Fibroblast of pulmonary artery (primary cell): ENCODE data around the gene SYNE4.

Source experiments
- DNase-seq: peaks from one replicate; pipeline ENCODE4 v3.0.0-alpha.2; 2010; ENCODE audit warnings: low read depth
- H3K4me3 ChIP-seq: replicated peaks from 2 replicates; pipeline ENCODE4 v1.5.1; 2011; ENCODE audit warnings: low read depth, mild to moderate bottlenecking, control low read depth, low read length, moderate library complexity
- CTCF ChIP-seq: IDR thresholded peaks from 2 replicates; pipeline ENCODE4 v1.5.1; 2011; ENCODE audit warnings: mild to moderate bottlenecking, control low read depth, low read length, inconsistent platforms; ENCODE audit errors: missing control alignments

The SYNE4 gene

GRCh38 chr19:35995048-35995993, 13.3 kb downstream of the SYNE4 start, which contains the start of gene SDHAF1:
Gene SDHAF1 (plus strand): TSS chr19:35995188. CDS start chr19:35995275, 87 bp downstream.
- DNase-seq, result peak; percentile 93
- TF ChIP-seq CTCF, result no peak
- H3K4me3 ChIP-seq, result peak within 1 kb of the TSS; percentile 71

- TF ChIP-seq CTCF, result no peak
- no peak for DNase-seq
- H3K4me3 ChIP-seq, result peak overlapping the region; percentile 71
These were observed 14.6 kb downstream of the SYNE4 start for GRCh38 chr19:35993923-35994598.

GRCh38 chr19:35992907-35993765, 15.5 kb downstream of the SYNE4 start:
- no peak for TF ChIP-seq CTCF
- H3K4me3 ChIP-seq, result no peak overlapping the region
- no peak for DNase-seq

GRCh38 chr19:35991731-35992450, 16.7 kb downstream of the SYNE4 start:
- no peak for DNase-seq
- TF ChIP-seq CTCF, result no peak

GRCh38 chr19:35990771-35991730, 17.6 kb downstream of the SYNE4 start:
- H3K4me3 ChIP-seq, result no peak overlapping the region
- DNase-seq, result no peak
- TF ChIP-seq CTCF, result no peak

More at GRCh38 chr19:35991731-35992450, 16.7 kb downstream of the SYNE4 start:
- no peak overlapping the region for H3K4me3 ChIP-seq
